Smooth muscle cell (in vitro differentiated cells): ENCODE measurements around the gene SPEF2. TPM values are rescaled to one million over a fixed set of nuclear protein-coding genes. Genes with fewer than 3 reads are reported as not detected.

Experiments
- DNase-seq: peaks from one replicate; lab custom pipeline; 2025; ENCODE audit not compliant: unreplicated experiment; lab: John Stamatoyannopoulos, UW
- H2AFZ ChIP-seq: fragments of 200-600 bp; sonication (generic); 2 replicates; pipeline ENCODE4 v1.6.0; 2016; ENCODE audit warnings: antibody characterized with exemption, low read depth, mild to moderate bottlenecking
- H3F3A ChIP-seq: fragments of 200-600 bp; sonication (generic); 2 replicates; pipeline ENCODE4 v1.6.0; 2017; ENCODE audit warnings: antibody characterized with exemption, low read depth
- H3K27ac ChIP-seq: fragments of 200-600 bp; sonication (generic); 2 replicates; pipeline ENCODE4 v1.5.1; 2016; ENCODE audit warnings: low read depth, mild to moderate bottlenecking
- H3K27me3 ChIP-seq: fragments of 200-600 bp; sonication (generic); 2 replicates; pipeline ENCODE4 v1.6.1; 2016; ENCODE audit warnings: low read depth, mild to moderate bottlenecking
- H3K36me3 ChIP-seq: fragments of 200-600 bp; sonication (generic); 2 replicates; pipeline ENCODE4 v1.5.1; 2016; ENCODE audit warnings: low read depth
- H3K4me1 ChIP-seq: fragments of 200-600 bp; sonication (generic); 2 replicates; pipeline ENCODE4 v1.5.1; 2016; ENCODE audit warnings: low read depth
- H3K4me2 ChIP-seq: fragments of 200-600 bp; sonication (generic); 2 replicates; pipeline ENCODE4 v1.6.0; 2016; ENCODE audit warnings: mild to moderate bottlenecking
- H3K4me3 ChIP-seq: fragments of 200-600 bp; sonication (generic); 2 replicates; pipeline ENCODE4 v1.5.1; 2016; ENCODE audit warnings: mild to moderate bottlenecking
- H3K79me2 ChIP-seq: fragments of 200-600 bp; sonication (generic); 2 replicates; pipeline ENCODE4 v1.6.0; 2016; ENCODE audit warnings: low read depth, mild to moderate bottlenecking
- H3K9ac ChIP-seq: fragments of 200-600 bp; sonication (generic); 2 replicates; pipeline ENCODE4 v1.6.0; 2016; ENCODE audit warnings: low read depth
- H3K9me3 ChIP-seq: fragments of 200-600 bp; sonication (generic); replicated peaks from 2 replicates; pipeline ENCODE4 v1.5.1; 2016; ENCODE audit warnings: low read depth
- H4K20me1 ChIP-seq: fragments of 200-600 bp; sonication (generic); 2 replicates; pipeline ENCODE4 v1.6.0; 2016; ENCODE audit warnings: low read depth
- CTCF ChIP-seq: fragments of 200-600 bp; sonication (generic); IDR thresholded peaks from 2 replicates; pipeline ENCODE4 v1.5.1; 2017; ENCODE audit warnings: borderline replicate concordance, mild to moderate bottlenecking, antibody characterized with exemption; ENCODE audit not compliant: insufficient read depth, poor library complexity, severe bottlenecking
- WGBS: methylation state at CpG from one replicate; pipeline ENCODE4 v1.1.7; 2016; ENCODE audit warnings: low lambda C conversion rate; 5-methylcytosine and 5-hydroxymethylcytosine counted together
- polyA plus RNA-seq: library from polyadenylated mRNA; unstranded; fragments of >200 nt; fragmentation: Nextera tagmentation; extraction: Ambion mirVana; gene quantifications from 2 replicates; pipeline ENCODE4 v1.2.1, GENCODE V29; 2016
- total RNA-seq: library from RNA; depleted of rRNA; stranded (reverse); fragments of >200 nt; gene quantifications from 2 replicates; pipeline ENCODE4 v1.2.3, GENCODE V29; 2014

SPEF2 gene
- total and polyA plus RNA-seq, 2 experiments from 2014 or later, result 3.1 to 4.8 TPM

DNA sequence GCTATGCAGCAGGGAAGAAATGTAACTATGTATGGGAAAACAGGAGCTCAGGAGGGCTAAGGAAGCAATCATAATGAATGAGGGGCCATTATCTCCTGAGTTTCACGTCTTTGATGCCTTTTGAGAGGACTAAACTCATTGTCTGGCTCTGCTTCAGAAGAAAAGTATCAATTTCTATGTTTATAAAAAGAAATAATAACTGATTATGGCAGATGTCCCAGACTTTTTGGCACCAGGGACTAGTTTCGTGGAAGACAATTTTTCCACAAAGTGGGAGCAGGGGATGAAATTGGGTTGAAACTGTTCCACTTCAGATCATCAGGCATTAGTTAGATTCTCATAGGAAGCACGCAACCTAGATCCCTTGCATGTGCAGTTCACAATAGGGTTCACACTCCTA is 230.3 kb downstream of the SPEF2 start:
- Histone ChIP-seq H3K4me3 (no peak overlapping the region), H3K79me2 (no peaks in the 10 kb centered on the region), H2AFZ (no peak overlapping the region), H3K27me3 (no peaks in the 10 kb centered on the region), H3K4me1 (no peaks in the 10 kb centered on the region), H4K20me1 (no peaks in the 10 kb centered on the region), H3K9ac (no peak overlapping the region), H3K27ac (no peak overlapping the region), H3K36me3 (no peaks in the 10 kb centered on the region), H3K4me2 (no peak overlapping the region), H3K9me3 (no peaks in the 10 kb centered on the region), H3F3A (no peaks in the 10 kb centered on the region)
- 95% methylated on average over 3 of the region's 3 CpGs for WGBS
- no peak for TF ChIP-seq CTCF
- no peak for DNase-seq

DNA sequence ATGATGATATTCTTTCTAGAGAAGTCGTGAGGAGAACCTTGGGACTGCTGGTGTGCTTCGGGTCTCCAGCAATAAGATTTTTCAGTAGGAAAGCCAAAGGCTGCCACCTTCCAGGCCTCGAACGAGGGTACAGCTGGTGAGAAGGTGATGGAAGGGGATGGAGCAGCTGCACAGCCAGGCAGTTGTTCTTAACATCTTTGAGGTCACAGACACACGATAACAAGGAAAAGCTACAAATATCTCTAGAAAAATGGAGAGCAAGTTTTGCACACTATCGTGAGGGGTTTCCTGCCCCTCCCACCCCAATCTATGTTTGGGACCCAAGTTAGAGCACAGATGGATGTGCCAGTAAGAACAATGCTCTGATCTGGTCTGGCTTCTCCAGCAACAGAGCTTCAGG is 232.2 kb downstream of the SPEF2 start:
- H3K79me2 ChIP-seq, result no peaks in the 10 kb centered on the region
- H3K4me1 ChIP-seq, result no peaks in the 10 kb centered on the region
- no peaks in the 10 kb centered on the region for H3K27me3 ChIP-seq
- H3K27ac ChIP-seq, result no peak overlapping the region
- no peaks in the 10 kb centered on the region for H3K36me3 ChIP-seq
- H3K4me2 ChIP-seq, result no peak overlapping the region
- H3K9ac ChIP-seq, result no peak overlapping the region
- WGBS, result 95% methylated on average over 6 of the region's 6 CpGs
- no peaks in the 10 kb centered on the region for H3K9me3 ChIP-seq
- TF ChIP-seq CTCF, result no peak
- H3K4me3 ChIP-seq, result no peak overlapping the region
- H2AFZ ChIP-seq, result no peak overlapping the region
- H3F3A ChIP-seq, result no peaks in the 10 kb centered on the region
- DNase-seq, result no peak
- H4K20me1 ChIP-seq, result no peaks in the 10 kb centered on the region

- 79% methylated on average over 8 of the region's 8 CpGs for WGBS
- Histone ChIP-seq H4K20me1 (no peaks in the 10 kb centered on the region), H3K27ac (no peak overlapping the region), H3F3A (no peaks in the 10 kb centered on the region), H3K9ac (no peak overlapping the region), H3K27me3 (no peaks in the 10 kb centered on the region), H3K9me3 (no peaks in the 10 kb centered on the region), H3K79me2 (no peaks in the 10 kb centered on the region), H3K4me1 (no peaks in the 10 kb centered on the region), H3K4me2 (no peak overlapping the region), H2AFZ (no peak overlapping the region), H3K4me3 (no peak overlapping the region), H3K36me3 (no peaks in the 10 kb centered on the region)
- DNase-seq, result no peak
- no peak for TF ChIP-seq CTCF
These were observed 233.5 kb downstream of the SPEF2 start for GRCh38 chr5:35850967-35851680.
